GM21528 (cell line): ENCODE results near the gene HNRNPH2.

Experiments
- ATAC-seq: cut with Tn5 transposase; IDR thresholded peaks from one replicate; pipeline ENCODE4 v1.9.1; 2021; ENCODE audit warnings: mild to moderate bottlenecking, moderate library complexity; ENCODE audit not compliant: unreplicated experiment, low FRiP score

The HNRNPH2 gene, protein sequence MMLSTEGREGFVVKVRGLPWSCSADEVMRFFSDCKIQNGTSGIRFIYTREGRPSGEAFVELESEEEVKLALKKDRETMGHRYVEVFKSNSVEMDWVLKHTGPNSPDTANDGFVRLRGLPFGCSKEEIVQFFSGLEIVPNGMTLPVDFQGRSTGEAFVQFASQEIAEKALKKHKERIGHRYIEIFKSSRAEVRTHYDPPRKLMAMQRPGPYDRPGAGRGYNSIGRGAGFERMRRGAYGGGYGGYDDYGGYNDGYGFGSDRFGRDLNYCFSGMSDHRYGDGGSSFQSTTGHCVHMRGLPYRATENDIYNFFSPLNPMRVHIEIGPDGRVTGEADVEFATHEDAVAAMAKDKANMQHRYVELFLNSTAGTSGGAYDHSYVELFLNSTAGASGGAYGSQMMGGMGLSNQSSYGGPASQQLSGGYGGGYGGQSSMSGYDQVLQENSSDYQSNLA

DNA sequence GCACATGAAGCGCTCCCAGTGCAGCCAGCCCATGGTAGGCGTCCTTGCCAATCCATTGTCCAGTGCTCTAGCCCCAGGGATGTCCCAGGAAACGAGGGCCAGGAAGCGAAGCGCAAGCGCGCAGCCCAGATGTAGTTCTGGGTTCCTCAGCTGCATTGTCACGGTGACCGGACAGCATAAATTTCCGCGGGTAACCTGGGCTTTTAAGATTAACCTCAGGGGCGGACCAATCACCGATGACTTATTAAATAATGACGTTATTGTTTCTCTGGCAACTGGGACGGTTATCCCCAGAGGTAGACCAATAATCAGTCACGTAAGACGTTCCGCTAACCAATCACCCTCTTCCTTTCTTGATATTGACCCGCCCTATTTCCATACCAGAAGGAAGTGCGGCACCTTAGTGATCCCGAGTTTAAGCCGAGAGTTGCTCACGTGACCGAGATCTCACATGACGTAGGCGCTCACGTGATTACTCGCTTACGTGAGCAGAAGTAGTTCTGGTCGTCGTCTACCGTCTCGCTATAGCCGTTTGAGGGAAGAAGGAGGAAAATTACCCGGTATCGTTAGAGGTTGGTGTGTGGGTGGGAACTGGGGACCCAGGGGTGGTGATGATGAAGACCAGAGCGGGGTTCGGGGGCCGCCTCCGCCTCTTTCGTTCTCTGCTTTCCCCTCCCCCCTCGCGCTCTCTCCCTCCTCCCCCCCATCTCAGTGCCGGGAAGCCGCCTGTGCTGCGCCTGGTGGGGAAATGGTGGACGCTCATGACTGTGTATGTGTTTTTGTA lies at the start of gene HNRNPH2, which contains the start of gene GLA:
Gene HNRNPH2 (plus strand): TSS at position 475 of the 784 bp plus-strand sequence. CDS start 3,767 bp downstream, outside the sequence.
Gene GLA (minus strand): TSS at position 178 of the 784 bp plus-strand sequence. CDS start 22 bp downstream, at position 156.
- ATAC-seq: peak; percentile 96

DNA sequence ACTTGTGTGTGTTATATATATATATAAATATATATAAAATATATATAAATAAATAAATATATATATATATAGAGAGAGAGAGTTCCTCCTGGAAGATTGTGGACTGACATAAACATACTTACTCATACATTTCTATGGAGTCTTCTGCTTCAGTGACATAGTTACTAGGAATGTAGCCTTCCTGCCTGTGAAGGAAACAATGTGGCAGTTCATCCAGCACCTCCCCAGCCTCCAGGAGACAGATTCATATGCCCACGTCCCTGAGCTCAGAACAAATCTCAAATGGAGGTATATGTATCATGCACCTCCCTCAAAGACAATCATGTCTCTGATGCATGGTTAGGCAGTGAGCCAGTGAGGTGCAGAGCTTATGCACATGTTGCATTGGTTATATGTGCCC lies 48.1 kb upstream of the HNRNPH2 start:
- ATAC-seq: no peak

GRCh38 chrX:101360390-101360789 lies 47.6 kb upstream of the HNRNPH2 start:
- no peak for ATAC-seq

- ATAC-seq: no peak
These were observed 45.9 kb upstream of the HNRNPH2 start for GRCh38 chrX:101362116-101362515.

DNA sequence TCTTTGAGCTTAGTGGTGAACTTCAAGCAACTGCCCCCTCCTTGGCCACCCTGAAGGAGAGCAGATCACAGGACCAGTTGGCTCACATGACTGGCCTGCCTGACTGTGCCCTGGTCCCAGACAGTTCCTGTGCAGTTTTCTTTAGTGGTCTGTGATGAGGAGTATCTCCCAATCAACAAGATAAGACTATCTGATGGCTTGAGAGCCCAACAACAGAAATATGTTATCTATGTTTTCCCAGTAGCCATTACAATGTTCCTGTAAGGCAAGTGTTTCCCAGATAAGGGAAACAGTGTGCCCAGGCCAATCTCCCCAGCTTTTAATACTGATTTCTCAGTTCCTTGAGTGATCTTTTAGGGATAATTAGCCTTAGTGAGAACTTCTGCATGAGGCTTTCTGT lies 45.3 kb upstream of the HNRNPH2 start:
- no peak for ATAC-seq

DNA sequence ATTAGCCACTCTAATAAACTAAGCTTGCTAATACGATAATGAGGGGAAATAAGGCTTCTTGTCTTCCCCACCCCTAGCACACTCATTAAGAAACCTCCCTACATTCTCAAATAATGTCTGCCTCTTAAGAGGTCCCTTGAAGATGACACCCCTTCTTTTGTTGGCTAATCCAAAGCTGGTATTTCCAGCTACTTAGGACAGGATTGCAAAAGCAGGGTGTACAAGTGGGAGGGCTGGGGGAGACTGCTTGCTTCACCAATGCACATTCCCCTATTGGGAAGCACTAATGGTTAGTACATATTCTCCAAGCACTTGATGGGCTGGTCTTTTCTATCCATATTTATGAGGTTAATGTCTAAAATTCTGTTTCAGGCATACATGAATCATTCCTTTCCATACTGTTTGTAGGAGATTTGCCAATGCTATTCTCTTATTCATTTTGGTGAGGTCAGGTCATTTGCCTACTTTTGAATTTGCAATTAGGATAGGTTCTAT lies 42.7 kb upstream of the HNRNPH2 start:
- no peak for ATAC-seq

- ATAC-seq: no peak
These were observed 39.2 kb upstream of the HNRNPH2 start for GRCh38 chrX:101368800-101369199.

- no peak for ATAC-seq
These were observed 38.3 kb upstream of the HNRNPH2 start for GRCh38 chrX:101369687-101370086.

DNA sequence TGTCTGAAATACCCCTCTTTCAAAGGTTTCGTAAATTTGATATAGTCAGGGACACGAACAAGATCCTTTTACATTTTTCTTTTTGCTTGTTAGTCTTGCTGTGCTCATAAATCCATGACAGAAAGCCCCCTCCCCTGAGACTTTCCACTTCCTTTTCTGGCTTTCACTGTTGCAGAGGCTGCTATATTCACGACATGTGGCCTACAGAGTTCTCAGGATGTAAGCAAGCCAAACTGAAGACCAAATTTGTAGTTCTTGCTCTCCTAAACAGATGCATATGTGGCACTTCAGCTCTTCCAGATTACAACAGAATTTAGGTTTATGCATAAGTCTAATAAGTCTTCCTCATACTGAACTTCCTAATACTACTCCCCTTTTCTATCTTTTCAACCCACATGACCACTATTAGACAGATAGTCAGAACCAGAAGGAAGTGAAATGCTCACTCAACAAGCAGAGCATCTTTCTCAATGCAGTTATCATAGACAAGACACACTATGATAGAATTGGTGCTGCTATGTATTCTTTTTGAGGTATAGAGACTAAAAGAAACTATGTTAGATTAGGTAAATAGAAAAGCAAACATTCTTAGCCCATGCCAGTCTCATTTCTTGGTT lies 37.0 kb upstream of the HNRNPH2 start:
- peak; percentile 63 for ATAC-seq

GRCh38 chrX:101377547-101377946 lies 30.5 kb upstream of the HNRNPH2 start:
- no peak for ATAC-seq

DNA sequence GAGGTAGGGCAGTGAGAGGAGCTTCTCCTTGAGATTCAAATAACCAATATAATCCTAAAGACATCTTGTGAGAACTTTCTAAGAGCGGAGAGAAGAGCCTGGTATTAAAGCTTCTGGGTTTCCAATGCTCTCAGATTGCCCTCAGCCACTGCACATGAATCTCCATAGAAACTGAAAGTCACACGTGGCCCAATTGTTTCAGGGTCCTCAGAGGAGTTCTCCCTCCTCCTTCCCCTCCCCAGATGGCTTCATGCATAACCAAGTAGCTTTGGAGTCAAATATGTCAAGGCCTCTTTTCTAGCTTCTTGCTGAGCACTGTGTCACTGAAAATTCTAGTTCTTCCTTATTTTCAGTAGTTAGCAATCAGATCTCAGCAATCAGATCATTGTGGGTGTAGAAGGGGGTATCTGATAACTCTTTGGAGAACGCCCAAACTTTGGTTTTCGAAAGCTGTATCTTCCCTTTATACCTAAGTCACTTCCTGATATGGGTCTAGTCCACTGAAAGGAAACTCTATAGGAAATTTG lies 24.3 kb upstream of the HNRNPH2 start:
- peak; percentile 69 for ATAC-seq

- peak; percentile 14 for ATAC-seq
These were observed 22.9 kb upstream of the HNRNPH2 start for GRCh38 chrX:101385026-101385684.

DNA sequence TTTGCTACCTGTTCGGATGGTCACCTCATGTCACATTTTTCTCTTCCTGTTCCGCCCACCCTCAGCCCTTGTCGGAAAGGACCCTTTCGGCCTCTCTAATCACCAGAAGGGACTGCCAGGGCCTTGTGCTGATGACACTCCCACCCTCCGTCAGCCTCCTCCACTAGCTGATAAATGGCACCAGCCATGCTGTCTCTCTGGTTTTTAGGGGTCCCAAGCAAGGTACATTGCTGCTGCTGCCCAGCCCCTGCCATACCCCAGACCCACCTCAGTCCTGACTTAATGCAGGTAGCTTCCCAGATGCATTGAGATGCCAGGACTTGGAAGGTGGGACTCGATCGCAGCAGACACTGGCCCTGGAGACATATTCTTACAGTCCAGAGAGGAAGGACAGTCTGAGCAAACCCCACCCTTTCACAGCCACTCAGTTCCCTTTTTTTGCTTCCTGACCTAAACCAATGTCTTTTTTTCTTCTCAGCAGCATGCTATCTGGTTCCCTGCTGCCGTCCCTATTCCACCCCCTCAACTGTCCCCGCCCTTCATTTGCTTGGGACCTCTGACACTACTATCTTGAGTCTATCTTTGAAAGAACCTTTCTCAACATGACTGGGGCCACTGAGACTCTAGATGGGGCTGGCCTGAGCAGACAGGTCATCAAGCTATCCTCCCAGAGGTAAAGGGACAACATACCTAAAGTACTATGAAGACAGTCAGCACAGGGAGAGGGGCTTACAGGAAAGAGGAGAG lies 22.1 kb upstream of the HNRNPH2 start, which contains the start of gene BTK:
Gene BTK (minus strand): TSS at position 397 of the 747 bp plus-strand sequence. CDS start 10,907 bp downstream, outside the sequence.
- ATAC-seq: peak; percentile 74

GRCh38 chrX:101386542-101386885 lies 21.5 kb upstream of the HNRNPH2 start:
- no peak for ATAC-seq

DNA sequence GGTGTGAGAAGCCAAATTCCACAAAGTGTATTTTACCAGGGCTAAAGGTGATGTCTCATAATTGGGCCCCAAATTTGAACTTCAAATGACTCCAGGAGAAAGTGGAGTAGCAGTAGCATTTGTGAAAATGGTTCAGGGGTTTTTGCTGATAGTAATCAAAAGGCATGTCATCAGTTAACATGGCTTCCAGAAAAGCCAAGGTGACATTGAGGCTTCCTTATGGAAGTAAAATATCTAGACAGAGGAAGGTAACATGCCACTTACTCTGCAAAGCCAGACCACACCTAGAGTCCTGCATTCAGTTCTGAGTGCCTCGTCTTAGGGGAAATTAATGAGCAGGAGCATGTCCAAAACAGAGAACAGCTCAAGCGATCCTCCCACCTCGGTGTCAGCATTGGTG lies 19.4 kb upstream of the HNRNPH2 start:
- no peak for ATAC-seq

DNA sequence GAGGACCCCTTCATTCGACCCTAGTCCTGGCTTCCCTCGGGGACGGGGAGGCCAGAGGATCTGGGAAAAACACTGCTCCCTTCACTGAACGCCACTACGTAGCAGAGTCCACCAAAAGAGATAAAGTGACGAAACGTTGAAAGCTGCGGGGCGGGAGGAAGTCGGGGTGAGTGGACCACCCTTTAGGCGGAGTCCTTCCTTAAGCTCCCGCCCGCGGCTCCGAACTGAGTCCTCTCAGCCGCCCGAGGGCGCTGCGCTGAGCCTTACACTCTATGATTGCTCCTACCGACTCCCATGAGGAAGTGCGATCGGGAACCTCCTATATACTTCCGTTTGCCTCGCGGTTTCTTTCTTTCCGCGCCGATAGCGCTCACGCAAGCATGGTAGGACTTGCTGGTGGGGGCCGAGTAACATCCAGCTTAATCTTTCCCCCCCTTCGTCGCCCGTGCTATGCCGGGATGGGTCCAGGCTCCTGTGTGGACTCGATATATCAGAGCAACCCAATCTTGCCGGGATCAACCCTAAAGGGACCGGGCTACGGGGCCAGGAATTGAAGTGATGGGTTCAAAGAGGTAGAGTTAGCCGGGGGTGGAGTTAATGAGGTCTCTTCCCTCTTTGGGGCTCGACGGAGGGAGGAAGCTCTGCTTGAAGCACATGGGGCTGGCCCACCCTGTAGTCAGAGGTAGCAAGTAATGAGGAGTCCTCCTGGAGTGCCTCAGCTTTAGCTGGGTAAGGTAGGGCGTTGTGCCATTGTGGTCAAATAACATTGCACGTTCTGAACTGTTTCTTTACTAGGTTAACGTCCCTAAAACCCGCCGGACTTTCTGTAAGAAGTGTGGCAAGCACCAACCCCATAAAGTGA lies 17.1 kb upstream of the HNRNPH2 start, which contains the start of gene RPL36A:
Gene RPL36A (plus strand): TSS at position 348 of the 862 bp plus-strand sequence. CDS start 33 bp downstream, at position 381.
- ATAC-seq: peak; percentile 78

DNA sequence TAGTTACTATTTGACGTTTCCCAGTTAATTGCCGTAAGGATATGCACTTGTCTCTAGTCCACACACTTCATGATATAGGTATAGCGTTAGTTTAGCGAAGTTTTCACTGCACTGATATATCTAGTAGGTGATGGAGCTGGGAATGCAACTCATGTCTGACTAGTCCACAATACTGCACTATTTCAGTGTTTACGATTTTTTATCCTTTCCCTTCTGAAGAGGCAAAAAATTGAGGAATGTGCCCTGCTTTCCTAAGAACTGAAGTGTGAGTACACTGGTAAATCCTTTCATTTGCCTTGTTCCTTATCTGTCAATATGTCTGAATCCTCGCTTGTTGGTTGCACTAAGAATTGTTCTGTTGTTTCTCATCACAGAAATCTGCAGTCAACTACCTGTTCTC lies 16.2 kb upstream of the HNRNPH2 start:
- ATAC-seq: no peak
